Measurements from ENCODE around the gene STON1. TPM values are rescaled to one million over a fixed set of nuclear protein-coding genes. Genes with fewer than 3 reads are reported as not detected.

Gene STON1
- total and polyA plus RNA-seq, 2 of the 8 experiments (the other 6 are each of a cell fraction or from before 2014, with no cell fraction given), result 5.0 to 10.1 TPM

GRCh38 chr2:48532174-48532573, 2.2 kb downstream of the STON1 start (continued):
- TF ChIP-seq ZNF274 (IDR thresholded peaks at IDR 0.05; ENCODE audit: borderline replicate concordance, extremely low read depth, low read length), result no peak
- TF ChIP-seq SIX5 (IDR thresholded peaks at IDR 0.05; ENCODE audit: low read depth, low read length), result no peak
- TF ChIP-seq SP1 (IDR thresholded peaks at IDR 0.05; ENCODE audit: low read depth, low read length), result no peak
- no peak for TF ChIP-seq USF2 (IDR thresholded peaks at IDR 0.05; ENCODE audit: low read length)
